ENCODE measurements around the gene CACFD1.

GRCh38 chr9:133429214-133429613, 30.6 kb upstream of the CACFD1 start:
- TF ChIP-seq, protein P1, sequence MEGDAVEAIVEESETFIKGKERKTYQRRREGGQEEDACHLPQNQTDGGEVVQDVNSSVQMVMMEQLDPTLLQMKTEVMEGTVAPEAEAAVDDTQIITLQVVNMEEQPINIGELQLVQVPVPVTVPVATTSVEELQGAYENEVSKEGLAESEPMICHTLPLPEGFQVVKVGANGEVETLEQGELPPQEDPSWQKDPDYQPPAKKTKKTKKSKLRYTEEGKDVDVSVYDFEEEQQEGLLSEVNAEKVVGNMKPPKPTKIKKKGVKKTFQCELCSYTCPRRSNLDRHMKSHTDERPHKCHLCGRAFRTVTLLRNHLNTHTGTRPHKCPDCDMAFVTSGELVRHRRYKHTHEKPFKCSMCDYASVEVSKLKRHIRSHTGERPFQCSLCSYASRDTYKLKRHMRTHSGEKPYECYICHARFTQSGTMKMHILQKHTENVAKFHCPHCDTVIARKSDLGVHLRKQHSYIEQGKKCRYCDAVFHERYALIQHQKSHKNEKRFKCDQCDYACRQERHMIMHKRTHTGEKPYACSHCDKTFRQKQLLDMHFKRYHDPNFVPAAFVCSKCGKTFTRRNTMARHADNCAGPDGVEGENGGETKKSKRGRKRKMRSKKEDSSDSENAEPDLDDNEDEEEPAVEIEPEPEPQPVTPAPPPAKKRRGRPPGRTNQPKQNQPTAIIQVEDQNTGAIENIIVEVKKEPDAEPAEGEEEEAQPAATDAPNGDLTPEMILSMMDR (IDR thresholded peaks at IDR 0.05) = no peak
- TF ChIP-seq POLR2A (IDR thresholded peaks at IDR 0.05) = no peak

All from heart left ventricle (tissue), 13 donors.